DMS114 treated with DMSO at 0.1 percent for 48 hours (cell line): ENCODE results near the gene ADCY4.
A peak's percentile ranks its signal among the peaks of the same experiment; 100 is the strongest.
"Not testable (repeated sequence)": the region's sequence is repeated elsewhere in the genome, so short reads cannot be mapped to it uniquely, and the experiment has no call there.

Experiments used
- DNase-seq: peaks from one replicate; lab custom pipeline; 2025; ENCODE audit not compliant: unreplicated experiment; lab: John Stamatoyannopoulos, UW

The ADCY4 gene

DNA sequence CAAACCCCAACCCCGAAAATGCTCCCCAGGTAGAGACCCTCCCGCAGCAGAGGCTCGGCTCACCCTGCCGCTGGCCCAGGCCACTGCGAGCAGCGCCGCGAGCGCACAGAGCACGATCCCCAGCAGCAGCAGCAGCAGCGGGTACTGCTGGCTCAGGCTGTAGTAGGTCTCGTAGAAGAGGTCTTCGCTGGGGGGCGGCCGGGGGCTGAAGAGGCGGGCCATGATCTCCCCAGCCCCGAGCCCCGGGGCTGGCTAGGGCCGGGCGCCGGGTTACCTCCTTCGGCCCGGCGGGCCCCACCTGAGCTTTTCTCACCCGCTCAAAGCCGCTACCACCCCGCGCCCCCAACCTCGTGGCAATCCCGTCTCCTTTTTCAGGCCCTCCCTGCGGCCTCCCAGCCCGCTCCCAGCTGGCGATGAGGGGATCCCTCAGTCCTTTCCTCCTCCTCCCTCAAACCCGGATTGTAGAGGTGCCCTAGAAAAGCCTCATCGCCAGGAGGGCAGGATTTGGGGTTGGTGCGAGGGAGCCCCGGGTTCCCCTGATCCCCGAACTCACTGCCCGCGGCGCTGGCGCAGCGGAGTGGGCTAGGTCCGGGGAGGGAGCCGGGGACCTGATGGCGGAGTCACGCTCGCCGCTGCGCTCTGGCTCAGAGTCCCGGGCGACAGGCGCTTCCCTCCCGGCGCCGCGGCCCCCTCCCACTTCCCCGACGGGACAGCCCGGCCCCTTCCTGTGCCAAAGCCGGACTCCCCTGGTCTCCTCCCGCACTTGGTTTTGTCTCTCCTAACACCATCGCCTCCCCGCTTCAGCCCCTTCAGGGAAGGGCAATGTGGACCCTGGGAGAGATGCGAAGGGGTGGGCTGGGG is at the start of gene ADCY4:
Gene ADCY4, minus strand, starts transcription at position 641 of the 861 bp plus-strand sequence. Its CDS starts 419 bp downstream, at position 222.
- no peak for DNase-seq

DNA sequence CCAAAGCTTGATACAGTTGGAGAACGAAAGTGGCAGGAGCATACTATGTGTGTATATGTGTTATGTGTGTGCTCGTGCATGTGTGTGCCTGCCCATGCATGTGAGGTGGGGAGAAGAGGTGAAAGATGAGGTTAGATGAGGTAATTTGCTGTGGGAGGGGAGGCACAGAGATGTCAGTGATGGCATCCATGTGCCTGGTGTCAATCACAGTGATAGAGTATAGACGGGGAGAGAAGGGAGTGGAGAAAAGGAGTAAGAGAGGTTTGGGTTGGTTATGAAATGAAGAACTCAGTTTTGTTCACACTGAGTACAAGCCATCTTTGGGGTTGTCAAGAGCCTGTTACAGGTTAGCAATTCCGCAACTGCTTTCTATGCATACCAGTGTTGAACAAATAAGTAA is 49.3 kb upstream of the ADCY4 start:
- no peak for DNase-seq

DNA sequence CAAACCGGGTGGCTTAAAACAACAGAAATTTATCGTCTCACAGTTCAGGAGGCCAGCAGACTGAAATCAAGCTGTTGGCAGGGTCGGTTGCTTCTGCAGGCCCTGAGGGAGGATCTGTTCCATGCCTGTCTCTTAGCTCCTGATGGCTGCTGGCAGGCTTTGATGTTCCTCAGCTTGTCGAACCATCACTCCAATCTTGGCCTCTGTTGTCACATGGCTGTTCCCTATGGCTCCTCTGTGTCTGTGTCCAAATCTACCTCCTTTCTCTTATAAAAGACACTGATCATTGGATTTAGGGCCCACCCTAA is 47.1 kb upstream of the ADCY4 start:
- no peak for DNase-seq

DNA sequence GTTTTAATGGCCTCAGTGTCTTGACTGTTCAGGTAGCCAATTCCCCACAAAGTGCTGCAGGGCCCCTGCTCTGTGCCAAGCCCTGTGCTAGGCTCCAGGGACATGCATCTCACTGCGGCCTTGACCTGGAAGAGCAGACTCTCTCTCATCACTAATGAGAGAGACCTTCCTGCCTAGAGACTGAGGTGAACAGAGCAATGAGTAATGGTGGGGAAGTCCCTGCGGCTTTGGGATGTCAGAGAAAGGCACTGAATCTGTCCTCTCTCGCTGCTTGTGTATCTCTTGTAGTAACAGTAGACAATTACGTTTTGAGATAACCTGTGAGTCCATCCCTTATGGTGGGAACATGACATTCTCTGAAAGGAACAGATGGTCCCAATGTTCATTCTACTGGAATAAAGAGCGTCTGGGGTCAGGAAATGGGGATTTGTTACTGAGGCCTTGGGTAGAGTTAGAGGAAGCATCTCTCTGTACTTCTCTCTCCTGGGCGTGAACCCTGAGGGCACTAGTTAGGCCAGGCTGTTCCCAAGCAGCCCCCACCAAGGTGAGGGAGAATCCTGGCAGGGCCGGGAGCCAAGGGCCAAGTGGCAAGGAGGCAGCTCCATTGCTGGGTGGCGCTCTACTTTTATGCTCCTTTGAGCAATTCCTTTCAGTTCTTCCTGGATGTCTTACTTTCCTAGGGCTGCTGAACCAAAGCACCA is 46.6 kb upstream of the ADCY4 start:
- no peak for DNase-seq

GRCh38 chr14:24379907-24380730 is 45.2 kb upstream of the ADCY4 start:
- no peak for DNase-seq

DNA sequence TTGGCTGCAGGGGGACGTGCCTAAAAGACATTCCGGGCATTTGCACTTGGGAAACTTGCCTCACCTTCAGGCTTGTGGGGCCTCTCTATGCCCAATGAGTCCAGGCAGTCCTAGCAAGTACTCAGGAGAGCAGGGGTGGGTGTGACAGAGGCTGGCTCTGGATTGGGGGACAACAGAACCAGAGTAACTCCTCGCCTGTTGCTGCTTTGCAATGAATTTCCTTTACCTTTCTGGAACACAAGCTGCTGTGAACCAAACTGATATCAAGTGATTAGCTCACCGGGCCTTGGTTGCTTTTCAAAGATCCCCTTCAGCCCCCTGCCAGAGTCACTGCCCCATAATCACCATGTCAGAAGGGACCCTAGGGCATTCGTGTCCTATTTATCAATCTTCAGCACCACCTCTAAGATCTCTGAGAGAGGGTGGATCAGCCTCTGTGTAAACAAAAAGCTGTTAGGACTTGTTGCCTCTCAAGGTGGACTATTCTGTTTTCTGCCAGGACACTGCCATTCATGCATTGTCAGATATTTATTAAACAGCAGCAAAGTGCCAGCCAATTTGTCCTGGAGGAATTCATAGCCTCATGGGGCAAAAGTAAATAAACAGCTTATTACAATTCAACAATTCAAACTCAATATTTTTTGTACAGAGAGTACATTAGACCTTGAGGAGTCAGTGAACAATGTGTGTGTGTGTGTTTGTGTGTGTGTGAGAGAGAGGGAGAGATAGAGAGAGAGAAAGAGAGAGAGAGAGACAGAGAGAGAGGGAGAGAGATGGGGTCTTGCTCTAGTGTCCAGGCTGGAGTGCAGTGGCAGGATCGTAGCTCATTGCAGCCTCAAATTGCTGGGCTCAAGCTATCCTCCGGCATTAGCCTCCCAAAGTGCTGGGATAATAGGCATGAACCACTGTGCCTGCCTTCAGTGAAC is 44.4 kb upstream of the ADCY4 start:
- no peak for DNase-seq

DNA sequence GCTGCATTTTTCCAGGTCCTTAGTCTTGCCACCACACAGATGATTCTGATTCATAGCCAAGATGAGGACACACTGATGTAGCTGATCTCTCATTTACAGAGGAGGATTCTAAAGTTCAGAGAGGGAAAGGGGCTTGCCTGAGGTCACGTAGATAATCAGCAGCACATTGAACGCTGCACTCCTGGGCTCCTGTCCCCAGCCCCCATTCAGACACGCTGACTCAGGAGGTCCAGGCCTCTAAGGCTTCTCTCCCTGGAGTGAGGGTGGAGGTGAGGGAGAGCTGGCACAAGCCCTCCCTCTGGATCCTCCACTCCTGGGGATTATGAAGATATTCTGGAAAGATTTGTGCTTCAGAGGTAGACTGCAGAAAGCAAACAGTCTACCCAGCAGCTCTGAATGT is 43.5 kb upstream of the ADCY4 start:
- no peak for DNase-seq

DNA sequence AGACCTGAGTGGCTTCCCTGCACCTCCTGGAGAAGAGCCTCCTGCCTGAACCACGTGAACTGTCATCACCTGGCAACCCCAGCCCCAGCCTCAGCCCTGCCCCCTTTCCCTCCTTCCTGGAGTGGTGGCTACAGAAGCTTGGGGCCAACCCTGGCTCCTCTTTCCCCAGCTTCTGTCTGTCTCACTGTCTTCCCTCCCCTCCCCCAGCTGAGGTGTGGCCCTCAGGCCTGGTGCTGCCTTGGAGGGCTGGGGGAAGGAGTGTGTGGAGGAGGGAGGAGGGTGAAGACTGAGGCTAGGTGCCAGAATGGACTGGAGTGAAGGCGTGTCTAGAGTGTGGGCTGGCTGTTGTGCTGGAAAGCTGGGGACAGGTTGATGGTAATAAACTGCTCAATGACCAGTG is 42.8 kb upstream of the ADCY4 start:
- no peak for DNase-seq

GRCh38 chr14:24377126-24377525 is 42.3 kb upstream of the ADCY4 start:
- DNase-seq: no peak

DNA sequence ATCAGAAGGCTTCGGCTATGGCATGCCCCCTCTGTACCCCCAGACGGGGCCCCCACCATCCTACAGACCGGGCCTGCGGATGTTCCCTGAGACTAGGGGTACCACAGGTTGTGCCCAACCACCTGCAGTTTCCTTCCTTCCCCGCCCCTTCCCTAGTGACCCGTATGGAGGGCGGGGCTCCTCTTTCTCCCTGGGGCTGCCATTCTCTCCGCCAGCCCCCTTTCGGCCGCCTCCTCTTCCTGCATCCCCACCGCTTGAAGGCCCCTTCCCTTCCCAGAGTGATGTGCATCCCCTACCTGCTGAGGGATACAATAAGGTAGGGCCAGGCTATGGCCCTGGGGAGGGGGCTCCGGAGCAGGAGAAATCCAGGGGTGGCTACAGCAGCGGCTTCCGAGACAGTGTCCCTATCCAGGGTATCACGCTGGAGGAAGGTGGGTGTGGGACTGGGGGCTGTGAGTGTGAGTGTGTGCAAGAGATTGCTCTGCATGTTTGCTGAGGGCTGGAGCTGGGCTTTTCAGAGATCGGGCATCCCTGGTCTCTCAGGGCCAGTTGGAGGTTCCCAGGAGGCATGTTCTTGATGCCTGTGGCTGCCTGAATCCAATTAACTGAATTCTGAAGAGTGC is 41.7 kb upstream of the ADCY4 start:
- no peak for DNase-seq

DNA sequence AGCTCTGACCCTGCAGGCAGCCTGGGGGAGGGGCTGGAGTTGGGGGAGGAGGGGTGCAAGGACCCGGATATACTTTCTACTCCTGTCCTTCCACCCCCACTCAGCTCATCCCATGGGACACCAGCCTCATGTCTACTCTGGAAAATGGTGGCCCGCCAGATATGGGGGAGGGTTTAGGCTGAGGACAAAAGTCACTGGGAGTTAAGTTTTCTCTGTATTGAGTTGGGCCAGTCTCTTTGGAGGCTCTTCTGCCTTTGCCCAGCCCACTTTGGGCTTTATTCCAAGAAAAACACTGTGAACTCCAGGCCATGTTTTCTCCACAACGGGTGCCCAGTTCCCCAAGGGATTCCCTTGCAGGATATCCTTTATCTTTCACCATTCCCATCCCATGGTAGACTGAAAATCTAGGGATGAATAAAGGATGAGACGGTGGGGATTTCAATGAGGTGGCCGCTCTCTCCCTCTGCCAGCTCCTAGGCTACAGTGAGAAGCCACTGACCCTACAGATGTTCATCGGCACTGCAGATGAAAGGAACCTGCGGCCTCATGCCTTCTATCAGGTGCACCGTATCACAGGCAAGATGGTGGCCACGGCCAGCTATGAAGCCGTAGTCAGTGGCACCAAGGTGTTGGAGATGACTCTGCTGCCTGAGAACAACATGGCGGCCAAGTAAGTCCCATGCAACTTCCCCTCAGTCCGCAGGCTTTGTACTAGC is 38.0 kb upstream of the ADCY4 start:
- no peak for DNase-seq

DNA sequence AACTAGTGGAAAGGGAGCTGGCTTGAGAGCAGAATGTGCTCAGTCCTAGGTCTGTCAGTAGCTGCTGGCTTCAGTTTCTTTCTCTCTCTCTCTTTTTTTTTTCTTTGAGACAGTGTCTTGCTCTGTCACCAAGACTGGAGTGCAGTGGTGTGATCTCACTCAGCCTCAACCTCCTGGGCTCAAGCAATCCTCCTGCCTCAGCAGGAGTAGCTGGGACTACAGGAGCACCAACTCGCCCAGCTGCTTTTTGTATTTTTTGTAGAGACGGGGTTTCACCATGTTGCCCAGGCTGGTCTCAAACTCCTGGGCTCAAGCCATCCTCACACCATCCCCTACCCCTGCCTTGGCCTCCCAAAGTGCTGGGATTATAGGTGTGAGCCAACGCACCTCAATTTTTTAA is 36.7 kb upstream of the ADCY4 start:
- DNase-seq: not testable (repeated sequence)

DNA sequence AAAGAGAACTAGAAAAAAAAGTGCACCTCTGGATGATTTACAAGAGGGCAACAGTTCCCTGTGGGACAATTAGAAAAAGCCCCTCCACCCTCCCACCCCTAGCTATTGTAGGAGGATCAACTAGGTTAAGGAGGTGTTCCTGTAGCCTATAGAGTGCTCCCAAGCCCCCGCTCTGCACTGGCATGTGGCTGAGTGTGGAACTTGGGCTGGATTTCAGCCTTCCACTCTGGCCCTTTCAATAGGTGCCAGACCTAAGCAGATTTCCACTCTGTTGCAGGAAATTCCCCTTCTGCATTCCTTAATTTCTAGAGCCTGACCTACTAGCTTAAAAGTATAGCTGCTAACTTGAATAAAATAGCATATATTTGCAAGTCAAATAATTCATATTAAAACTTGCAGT is 35.9 kb upstream of the ADCY4 start:
- no peak for DNase-seq

- no peak for DNase-seq
Measured at GRCh38 chr14:24369907-24370687, 35.2 kb upstream of the ADCY4 start.

GRCh38 chr14:24369463-24369862 is 34.6 kb upstream of the ADCY4 start:
- DNase-seq: no peak

DNA sequence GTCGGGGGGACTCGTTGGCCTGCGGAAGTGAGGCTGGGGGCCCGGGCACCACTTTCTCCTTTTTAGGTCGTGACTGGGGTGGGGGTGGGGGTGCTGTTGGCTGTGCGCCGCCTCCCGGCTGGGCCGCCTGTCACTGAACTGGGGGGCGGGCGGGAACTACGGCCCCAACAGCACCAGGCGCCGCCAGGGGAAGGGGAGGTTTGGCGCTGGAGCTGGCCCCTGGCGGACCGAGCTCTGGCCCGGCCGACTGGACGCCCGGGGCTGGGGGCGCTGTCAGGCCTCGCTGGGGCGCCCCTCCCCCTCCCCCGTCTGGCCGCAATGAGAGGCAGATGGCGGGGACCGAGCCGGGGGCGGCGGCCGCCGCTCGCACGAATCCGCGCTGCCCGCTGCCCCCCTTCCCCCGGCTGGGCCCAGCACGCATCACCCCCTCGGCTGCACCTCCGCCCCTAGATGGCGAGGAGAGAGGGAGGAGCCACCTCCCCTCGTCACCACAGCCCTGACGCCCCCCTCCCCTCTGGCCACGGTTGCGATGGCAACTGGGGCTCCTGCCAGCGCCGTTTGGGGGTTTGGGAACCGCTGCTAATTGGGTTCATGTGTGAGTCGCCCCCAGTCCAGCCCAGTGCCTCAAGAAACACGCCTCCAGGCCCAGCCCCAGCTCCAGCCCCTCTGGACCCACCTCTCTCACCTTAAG is 33.8 kb upstream of the ADCY4 start:
- no peak for DNase-seq

- DNase-seq: no peak
Measured at GRCh38 chr14:24368212-24368561, 33.3 kb upstream of the ADCY4 start.

- DNase-seq: peak; percentile 82
Measured at GRCh38 chr14:24367514-24368211, 32.8 kb upstream of the ADCY4 start, which contains the start of gene NFATC4. Gene NFATC4 (plus strand): TSS chr14:24368184. CDS start chr14:24368341, 157 bp downstream.
